Esophagus muscularis mucosa (tissue), 4 donors: Measurements from ENCODE around the gene MFSD1.

ENCODE experiments used
- EP300 ChIP-seq: sonication (generic); formaldehyde crosslinking; IDR thresholded peaks from one replicate; pipeline ENCODE4 v1.6.1; 2017; ENCODE audit warnings: antibody characterized with exemption
- POLR2A ChIP-seq: fragments of 450-650 bp; IDR thresholded peaks from one replicate; pipeline ENCODE4 v1.6.1; 2017; ENCODE audit warnings: antibody characterized with exemption, moderate library complexity, mild to moderate bottlenecking, low read depth
- POLR2AphosphoS5 ChIP-seq, 2 donors: sonication (generic); formaldehyde crosslinking; IDR thresholded peaks; one replicate each; pipeline ENCODE4 v1.6.1; 2017; ENCODE audit warnings: antibody characterized with exemption in 2 of 2
- TF ChIP-seq, protein P1 (sequence below), 3 experiments: fragments of 200-600 bp in 2 of 3; fragments of 450-650 bp in 1 of 3; sonication (generic) in 2 of 3; IDR thresholded peaks; one replicate each; pipeline ENCODE4 v1.5.1; 2017 to 2019; ENCODE audit warnings: antibody characterized with exemption in 3 of 3, mild to moderate bottlenecking in 2 of 3, moderate library complexity in 1 of 3

DNA sequence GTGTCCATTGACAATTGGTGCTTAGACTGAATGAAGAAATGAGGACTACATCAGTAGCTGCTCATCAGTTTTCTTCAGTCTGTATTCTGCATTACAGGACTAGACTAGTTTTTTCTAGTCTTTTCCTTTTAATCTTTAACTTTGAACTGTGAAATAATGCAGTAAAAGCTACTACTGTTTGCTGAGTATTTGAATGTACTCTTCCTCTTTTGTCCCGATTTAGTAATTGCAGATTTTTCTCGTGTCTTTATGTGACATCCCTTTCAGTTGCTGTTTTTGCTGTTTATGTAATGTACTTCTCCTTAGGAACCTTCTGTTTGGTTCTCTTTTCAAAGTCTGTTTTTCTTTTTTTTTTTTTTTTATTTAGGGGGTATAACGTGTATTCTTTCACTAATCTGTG lies 17.4 kb downstream of the MFSD1 start:
- TF ChIP-seq POLR2AphosphoS5 (IDR thresholded peaks at IDR 0.05) (no peak), POLR2A (no peak), EP300 (no peak)
- TF ChIP-seq, protein P1, sequence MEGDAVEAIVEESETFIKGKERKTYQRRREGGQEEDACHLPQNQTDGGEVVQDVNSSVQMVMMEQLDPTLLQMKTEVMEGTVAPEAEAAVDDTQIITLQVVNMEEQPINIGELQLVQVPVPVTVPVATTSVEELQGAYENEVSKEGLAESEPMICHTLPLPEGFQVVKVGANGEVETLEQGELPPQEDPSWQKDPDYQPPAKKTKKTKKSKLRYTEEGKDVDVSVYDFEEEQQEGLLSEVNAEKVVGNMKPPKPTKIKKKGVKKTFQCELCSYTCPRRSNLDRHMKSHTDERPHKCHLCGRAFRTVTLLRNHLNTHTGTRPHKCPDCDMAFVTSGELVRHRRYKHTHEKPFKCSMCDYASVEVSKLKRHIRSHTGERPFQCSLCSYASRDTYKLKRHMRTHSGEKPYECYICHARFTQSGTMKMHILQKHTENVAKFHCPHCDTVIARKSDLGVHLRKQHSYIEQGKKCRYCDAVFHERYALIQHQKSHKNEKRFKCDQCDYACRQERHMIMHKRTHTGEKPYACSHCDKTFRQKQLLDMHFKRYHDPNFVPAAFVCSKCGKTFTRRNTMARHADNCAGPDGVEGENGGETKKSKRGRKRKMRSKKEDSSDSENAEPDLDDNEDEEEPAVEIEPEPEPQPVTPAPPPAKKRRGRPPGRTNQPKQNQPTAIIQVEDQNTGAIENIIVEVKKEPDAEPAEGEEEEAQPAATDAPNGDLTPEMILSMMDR (IDR thresholded peaks at IDR 0.05): no peak
